ENCODE measurements around the gene ARHGEF37.

The ARHGEF37 gene

DNA sequence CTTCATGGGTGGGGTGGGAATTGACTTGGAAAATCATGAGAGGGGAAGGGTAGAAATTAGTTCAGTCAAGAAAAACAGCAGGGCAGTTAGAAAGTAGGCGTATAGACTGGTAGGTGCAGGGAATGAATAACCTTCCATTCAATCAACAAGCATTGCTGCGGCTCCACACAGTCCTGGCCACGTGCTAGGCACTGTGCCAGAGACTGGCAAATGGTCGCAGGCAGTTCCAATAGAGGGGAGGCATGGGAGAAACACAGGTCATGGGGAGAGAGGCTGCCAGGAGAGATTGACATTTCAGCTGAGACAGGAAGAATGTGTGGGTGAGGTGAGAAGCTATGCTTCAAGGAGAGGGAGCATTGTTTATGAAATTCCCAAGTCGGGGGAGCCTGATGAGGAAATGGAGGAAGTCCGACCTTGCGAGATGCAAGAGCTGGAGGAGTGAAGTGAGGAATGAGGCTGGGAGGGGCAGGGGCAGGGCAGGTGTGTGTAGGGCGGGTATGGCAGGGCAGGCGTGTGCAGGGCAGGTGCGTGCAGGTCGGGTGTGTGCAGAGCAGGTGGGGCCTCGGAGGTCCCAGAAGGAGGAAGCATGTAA, 94.4 kb downstream of the ARHGEF37 start:
- no peak for DNase-seq (ENCODE audit: low spot score)

GRCh38 chr5:149677731-149678130, 96.4 kb downstream of the ARHGEF37 start:
- DNase-seq (ENCODE audit: low spot score) = no peak

GRCh38 chr5:149679876-149680809, 98.8 kb downstream of the ARHGEF37 start:
- DNase-seq (ENCODE audit: low spot score) = no peak

- no peak for DNase-seq (ENCODE audit: low spot score)
These were observed 99.5 kb downstream of the ARHGEF37 start for GRCh38 chr5:149680810-149681221.

DNA sequence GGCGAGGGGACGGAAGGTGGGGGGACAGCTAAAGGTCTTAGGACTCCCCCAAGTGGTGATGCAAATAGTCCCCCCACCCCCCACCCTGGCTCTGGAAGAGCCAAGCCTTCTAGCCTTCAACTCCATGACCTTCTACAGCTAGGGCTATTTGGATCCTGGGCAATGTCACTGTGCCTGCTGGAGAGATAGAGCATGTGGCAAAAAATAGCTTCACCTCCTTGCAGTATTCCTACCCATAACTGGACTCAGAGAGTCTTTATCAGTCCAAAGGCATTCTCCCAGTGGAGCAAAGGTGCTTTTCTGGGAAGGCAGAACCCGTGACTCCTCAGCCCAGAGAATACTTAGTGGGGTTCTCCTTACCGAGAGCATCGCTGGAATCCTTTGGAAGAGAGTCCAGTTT, 100.0 kb downstream of the ARHGEF37 start:
- DNase-seq (ENCODE audit: low spot score) = no peak

DNA sequence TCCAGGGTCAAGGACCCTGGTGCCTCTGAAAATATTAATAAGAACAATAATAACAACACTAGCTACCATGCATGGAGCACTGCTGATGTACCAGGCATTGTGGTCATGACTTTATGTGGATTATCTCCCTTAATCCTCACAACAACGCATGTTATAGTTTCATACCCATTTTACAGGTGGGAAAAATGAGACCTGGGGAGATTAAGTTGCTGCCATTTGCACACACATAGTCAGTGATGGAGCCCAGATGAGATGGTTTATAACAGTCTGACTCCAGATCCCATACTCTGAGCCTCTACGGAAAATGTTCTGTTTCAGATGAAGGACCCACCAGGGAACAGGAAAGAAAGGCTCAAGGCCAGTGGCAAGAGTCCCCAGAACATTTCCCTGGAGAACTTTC, 100.6 kb downstream of the ARHGEF37 start:
- DNase-seq (ENCODE audit: low spot score) = no peak

DNA sequence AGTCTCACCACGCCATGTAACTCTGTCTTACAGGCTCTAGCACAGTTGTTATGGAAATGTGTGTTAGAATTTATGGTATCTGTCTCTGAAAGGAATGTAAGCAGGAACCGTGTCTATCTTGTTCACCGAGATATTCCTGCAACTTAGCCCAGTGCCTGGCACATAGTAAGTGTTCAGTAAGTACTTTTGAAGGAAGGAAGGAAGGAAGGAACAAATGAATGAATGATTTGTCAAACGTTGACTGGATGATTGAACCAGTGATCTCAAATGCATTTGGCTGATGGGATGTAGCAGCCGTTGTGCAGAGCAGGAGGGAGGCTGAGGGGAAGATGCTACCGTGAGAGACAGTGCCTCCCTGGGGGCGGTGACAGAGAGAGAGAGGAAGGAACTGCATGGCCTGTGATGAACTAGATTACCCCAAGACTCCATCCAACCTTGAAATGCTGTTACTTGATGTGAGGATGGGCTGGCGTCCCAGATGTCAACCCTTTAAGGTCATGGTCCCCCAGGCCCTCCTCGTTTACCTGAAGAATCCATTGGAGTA, 101.3 kb downstream of the ARHGEF37 start:
- no peak for DNase-seq (ENCODE audit: low spot score)

GRCh38 chr5:149683964-149684363, 102.7 kb downstream of the ARHGEF37 start:
- no peak for DNase-seq (ENCODE audit: low spot score)

GRCh38 chr5:149684371-149684770, 103.1 kb downstream of the ARHGEF37 start:
- no peak for DNase-seq (ENCODE audit: low spot score)
